ENCODE measurements around the gene LENG1. TPM values are rescaled to one million over a fixed set of nuclear protein-coding genes. Genes with fewer than 3 reads are reported as not detected.

LENG1 gene
- total and polyA plus RNA-seq, 5 donors, result 5.3 to 11.0 (median 7.2) TPM

GRCh38 chr19:54136864-54137698 lies 22.4 kb downstream of the LENG1 start:
- Histone ChIP-seq H3K9me3 (ENCODE audit: control insufficient read depth, low read length) (no peaks in the 10 kb centered on the region), H3K4me3 (ENCODE audit: low read length) (peak overlapping the region; percentile 88), H3K27me3 (ENCODE audit: control insufficient read depth, insufficient read depth) (no peaks in the 10 kb centered on the region), H3K4me1 (ENCODE audit: control insufficient read depth, insufficient read depth, low read length) (peaks cover 5% of the 10 kb centered on the region), H3K27ac (ENCODE audit: low read length) (peak overlapping the region; percentile 40)
- ATAC-seq (peak; percentile 94 to 95), DNase-seq (peak; percentile 99 to 100 (median 100))
- WGBS, result under 1% methylated on average over 46 of the region's 46 CpGs
- intact Hi-C loops (cut with DNase I), result no loop called here

GRCh38 chr19:54136086-54136863 lies 23.2 kb downstream of the LENG1 start:
- Histone ChIP-seq H3K4me3 (ENCODE audit: low read length) (peak overlapping the region; percentile 54), H3K9me3 (ENCODE audit: control insufficient read depth, low read length) (no peaks in the 10 kb centered on the region), H3K27me3 (ENCODE audit: control insufficient read depth, insufficient read depth) (no peaks in the 10 kb centered on the region), H3K4me1 (ENCODE audit: control insufficient read depth, insufficient read depth, low read length) (peaks cover 5% of the 10 kb centered on the region), H3K27ac (ENCODE audit: low read length) (peak overlapping the region; percentile 40)
- peak in 1 of 3 donors; percentile 51 for DNase-seq
- intact Hi-C loops (cut with DNase I), result no loop called here
- WGBS, result 3% methylated on average over 30 of the region's 30 CpGs
- ATAC-seq, result no peak

GRCh38 chr19:54133957-54134590 lies 25.4 kb downstream of the LENG1 start:
- 71% methylated on average over 2 of the region's 2 CpGs for WGBS
- Histone ChIP-seq H3K4me3 (ENCODE audit: low read length) (no peak overlapping the region), H3K4me1 (ENCODE audit: control insufficient read depth, insufficient read depth, low read length) (peaks cover 3% of the 10 kb centered on the region), H3K27me3 (ENCODE audit: control insufficient read depth, insufficient read depth) (no peaks in the 10 kb centered on the region), H3K27ac (ENCODE audit: low read length) (no peak overlapping the region), H3K9me3 (ENCODE audit: control insufficient read depth, low read length) (no peaks in the 10 kb centered on the region)
- ATAC-seq (no peak), DNase-seq (no peak)
- intact Hi-C loops (cut with DNase I), result no loop called here

- Histone ChIP-seq H3K9me3 (ENCODE audit: control insufficient read depth, low read length) (no peaks in the 10 kb centered on the region), H3K27me3 (ENCODE audit: control insufficient read depth, insufficient read depth) (no peaks in the 10 kb centered on the region), H3K4me1 (ENCODE audit: control insufficient read depth, insufficient read depth, low read length) (peaks cover 2% of the 10 kb centered on the region), H3K4me3 (ENCODE audit: low read length) (no peak overlapping the region), H3K27ac (ENCODE audit: low read length) (no peak overlapping the region)
- ATAC-seq (no peak), DNase-seq (peak in 1 of 3 donors; percentile 38)
- intact Hi-C loops (cut with DNase I), result no loop called here
- 80% methylated on average over 10 of the region's 10 CpGs for WGBS
Observed at GRCh38 chr19:54133312-54133956, 26.1 kb downstream of the LENG1 start.

- Histone ChIP-seq H3K27ac (ENCODE audit: low read length) (no peak overlapping the region), H3K4me3 (ENCODE audit: low read length) (no peak overlapping the region), H3K4me1 (ENCODE audit: control insufficient read depth, insufficient read depth, low read length) (no peaks in the 10 kb centered on the region), H3K9me3 (ENCODE audit: control insufficient read depth, low read length) (no peaks in the 10 kb centered on the region), H3K27me3 (ENCODE audit: control insufficient read depth, insufficient read depth) (no peaks in the 10 kb centered on the region)
- ATAC-seq (no peak), DNase-seq (peak in 1 of 3 donors; percentile 45)
- 97% methylated on average over 20 of the region's 20 CpGs for WGBS
- intact Hi-C loops (cut with DNase I), result no loop called here
Observed at GRCh38 chr19:54129617-54129996, 29.9 kb downstream of the LENG1 start.

GRCh38 chr19:54128796-54129616 lies 30.5 kb downstream of the LENG1 start:
- Histone ChIP-seq H3K27me3 (ENCODE audit: control insufficient read depth, insufficient read depth) (no peaks in the 10 kb centered on the region), H3K4me1 (ENCODE audit: control insufficient read depth, insufficient read depth, low read length) (no peaks in the 10 kb centered on the region), H3K4me3 (ENCODE audit: low read length) (no peak overlapping the region), H3K9me3 (ENCODE audit: control insufficient read depth, low read length) (no peaks in the 10 kb centered on the region), H3K27ac (ENCODE audit: low read length) (no peak overlapping the region)
- DNase-seq (no peak), ATAC-seq (no peak)
- 95% methylated on average over 41 of the region's 41 CpGs for WGBS
- intact Hi-C loops (cut with DNase I), result no loop called here

GRCh38 chr19:54128441-54128725 lies 31.1 kb downstream of the LENG1 start:
- H3K4me3 ChIP-seq (ENCODE audit: low read length), result no peak overlapping the region
- H3K27ac ChIP-seq (ENCODE audit: low read length), result no peak overlapping the region
- intact Hi-C loops (cut with DNase I), result no loop called here
- no peaks in the 10 kb centered on the region for H3K27me3 ChIP-seq (ENCODE audit: control insufficient read depth, insufficient read depth)
- peak in 1 of 3 donors; percentile 46 for DNase-seq
- no peaks in the 10 kb centered on the region for H3K9me3 ChIP-seq (ENCODE audit: control insufficient read depth, low read length)
- no peaks in the 10 kb centered on the region for H3K4me1 ChIP-seq (ENCODE audit: control insufficient read depth, insufficient read depth, low read length)
- WGBS, result 89% methylated on average over 20 of the region's 20 CpGs
- ATAC-seq, result no peak

GRCh38 chr19:54127688-54128440 lies 31.7 kb downstream of the LENG1 start:
- H3K27ac ChIP-seq (ENCODE audit: low read length), result no peak overlapping the region
- ATAC-seq (no peak), DNase-seq (peak in 1 of 3 donors; percentile 37)
- no peaks in the 10 kb centered on the region for H3K9me3 ChIP-seq (ENCODE audit: control insufficient read depth, low read length)
- H3K4me3 ChIP-seq (ENCODE audit: low read length), result no peak overlapping the region
- intact Hi-C loops (cut with DNase I), result no loop called here
- no peaks in the 10 kb centered on the region for H3K27me3 ChIP-seq (ENCODE audit: control insufficient read depth, insufficient read depth)
- H3K4me1 ChIP-seq (ENCODE audit: control insufficient read depth, insufficient read depth, low read length), result no peaks in the 10 kb centered on the region
- 93% methylated on average over 44 of the region's 44 CpGs for WGBS

GRCh38 chr19:54125713-54126112 lies 33.8 kb downstream of the LENG1 start:
- Histone ChIP-seq H3K27ac (ENCODE audit: low read length) (no peak overlapping the region), H3K27me3 (ENCODE audit: control insufficient read depth, insufficient read depth) (no peaks in the 10 kb centered on the region), H3K9me3 (ENCODE audit: control insufficient read depth, low read length) (no peaks in the 10 kb centered on the region), H3K4me3 (ENCODE audit: low read length) (no peak overlapping the region), H3K4me1 (ENCODE audit: control insufficient read depth, insufficient read depth, low read length) (no peaks in the 10 kb centered on the region)
- 91% methylated on average over 9 of the region's 9 CpGs for WGBS
- DNase-seq, result peak in 1 of 3 donors; percentile 32
- intact Hi-C loops (cut with DNase I), result no loop called here
- ATAC-seq, result no peak

GRCh38 chr19:54124393-54124792 lies 35.1 kb downstream of the LENG1 start:
- intact Hi-C loops (cut with DNase I), result no loop called here
- H3K4me3 ChIP-seq (ENCODE audit: low read length), result no peak overlapping the region
- H3K4me1 ChIP-seq (ENCODE audit: control insufficient read depth, insufficient read depth, low read length), result no peaks in the 10 kb centered on the region
- H3K9me3 ChIP-seq (ENCODE audit: control insufficient read depth, low read length), result no peaks in the 10 kb centered on the region
- H3K27me3 ChIP-seq (ENCODE audit: control insufficient read depth, insufficient read depth), result no peaks in the 10 kb centered on the region
- H3K27ac ChIP-seq (ENCODE audit: low read length), result no peak overlapping the region
- DNase-seq, result no peak
- WGBS, result 92% methylated on average over 19 of the region's 19 CpGs
- ATAC-seq, result no peak

Measured in right cardiac atrium (tissue), 5 donors.